Colonic mucosa (tissue), 4 donors: Measurements from ENCODE around the gene KIF1A. TPM values are rescaled to one million over a fixed set of nuclear protein-coding genes. Genes with fewer than 3 reads are reported as not detected.
"Not testable (repeated sequence)": the region's sequence is repeated elsewhere in the genome, so short reads cannot be mapped to it uniquely, and the experiment has no call there.

ENCODE experiments used
- DNase-seq: peaks from one replicate; pipeline ENCODE4 v3.0.0-alpha.2; 2020
- H3K27ac ChIP-seq: fragments of 200-600 bp; one replicate; pipeline ENCODE4 v1.8.0; 2021
- H3K27me3 ChIP-seq: fragments of 200-600 bp; one replicate; pipeline ENCODE4 v1.8.0; 2021
- H3K36me3 ChIP-seq: fragments of 200-600 bp; one replicate; pipeline ENCODE4 v1.8.0; 2021
- H3K4me1 ChIP-seq: fragments of 200-600 bp; one replicate; pipeline ENCODE4 v1.8.0; 2021; ENCODE audit warnings: mild to moderate bottlenecking
- H3K4me3 ChIP-seq: fragments of 200-600 bp; one replicate; pipeline ENCODE4 v1.8.0; 2021
- H3K9ac ChIP-seq, 2 donors: one replicate each; pipeline ENCODE4 v1.7.0; 2013; ENCODE audit warnings: control low read depth in 2 of 2, low read depth in 2 of 2, low read length in 2 of 2
- H3K9me3 ChIP-seq: fragments of 200-600 bp; one replicate; pipeline ENCODE4 v1.8.0; 2021
- intact Hi-C: fragments of 100-400 bp; cut with DNase I; formaldehyde crosslinking; loops from one replicate; pipeline ENCODE4 v1.14.1; 2022
- total RNA-seq, 2 donors: library from RNA; stranded (reverse); fragmentation: NEBNext Ultra II Directional in 1 of 2; extraction: Animal tissue kit (Norgen Biotek cat#: 25700) in 1 of 2; gene quantifications; one replicate each; pipeline ENCODE4 v1.2.1, GENCODE V29; 2021
- TF ChIP-seq, protein P1 (sequence below): fragments of 200-600 bp; IDR thresholded peaks from one replicate; pipeline ENCODE4 v1.8.0; 2022; ENCODE audit warnings: antibody characterized with exemption, mild to moderate bottlenecking
- donor health status: healthy.
- donor health status: DM: no; HTN: no; CAD: no.
- donor health status: DM: no; HTN: no; CAD: no.

The KIF1A gene
- total RNA-seq, 2 donors from 2014 or later = 1.9 to 4.3 TPM

- Histone ChIP-seq H3K27me3 (no peaks in the 10 kb centered on the region), H3K4me1 (no peaks in the 10 kb centered on the region), H3K9ac (no peak overlapping the region), H3K36me3 (no peaks in the 10 kb centered on the region), H3K4me3 (no peak overlapping the region), H3K9me3 (no peaks in the 10 kb centered on the region), H3K27ac (no peak overlapping the region)
- TF ChIP-seq, protein P1, sequence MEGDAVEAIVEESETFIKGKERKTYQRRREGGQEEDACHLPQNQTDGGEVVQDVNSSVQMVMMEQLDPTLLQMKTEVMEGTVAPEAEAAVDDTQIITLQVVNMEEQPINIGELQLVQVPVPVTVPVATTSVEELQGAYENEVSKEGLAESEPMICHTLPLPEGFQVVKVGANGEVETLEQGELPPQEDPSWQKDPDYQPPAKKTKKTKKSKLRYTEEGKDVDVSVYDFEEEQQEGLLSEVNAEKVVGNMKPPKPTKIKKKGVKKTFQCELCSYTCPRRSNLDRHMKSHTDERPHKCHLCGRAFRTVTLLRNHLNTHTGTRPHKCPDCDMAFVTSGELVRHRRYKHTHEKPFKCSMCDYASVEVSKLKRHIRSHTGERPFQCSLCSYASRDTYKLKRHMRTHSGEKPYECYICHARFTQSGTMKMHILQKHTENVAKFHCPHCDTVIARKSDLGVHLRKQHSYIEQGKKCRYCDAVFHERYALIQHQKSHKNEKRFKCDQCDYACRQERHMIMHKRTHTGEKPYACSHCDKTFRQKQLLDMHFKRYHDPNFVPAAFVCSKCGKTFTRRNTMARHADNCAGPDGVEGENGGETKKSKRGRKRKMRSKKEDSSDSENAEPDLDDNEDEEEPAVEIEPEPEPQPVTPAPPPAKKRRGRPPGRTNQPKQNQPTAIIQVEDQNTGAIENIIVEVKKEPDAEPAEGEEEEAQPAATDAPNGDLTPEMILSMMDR = no peak
- DNase-seq = no peak
- intact Hi-C loops = no loop called here
Observed at GRCh38 chr2:240782886-240783818, 36.9 kb downstream of the KIF1A start.

DNA sequence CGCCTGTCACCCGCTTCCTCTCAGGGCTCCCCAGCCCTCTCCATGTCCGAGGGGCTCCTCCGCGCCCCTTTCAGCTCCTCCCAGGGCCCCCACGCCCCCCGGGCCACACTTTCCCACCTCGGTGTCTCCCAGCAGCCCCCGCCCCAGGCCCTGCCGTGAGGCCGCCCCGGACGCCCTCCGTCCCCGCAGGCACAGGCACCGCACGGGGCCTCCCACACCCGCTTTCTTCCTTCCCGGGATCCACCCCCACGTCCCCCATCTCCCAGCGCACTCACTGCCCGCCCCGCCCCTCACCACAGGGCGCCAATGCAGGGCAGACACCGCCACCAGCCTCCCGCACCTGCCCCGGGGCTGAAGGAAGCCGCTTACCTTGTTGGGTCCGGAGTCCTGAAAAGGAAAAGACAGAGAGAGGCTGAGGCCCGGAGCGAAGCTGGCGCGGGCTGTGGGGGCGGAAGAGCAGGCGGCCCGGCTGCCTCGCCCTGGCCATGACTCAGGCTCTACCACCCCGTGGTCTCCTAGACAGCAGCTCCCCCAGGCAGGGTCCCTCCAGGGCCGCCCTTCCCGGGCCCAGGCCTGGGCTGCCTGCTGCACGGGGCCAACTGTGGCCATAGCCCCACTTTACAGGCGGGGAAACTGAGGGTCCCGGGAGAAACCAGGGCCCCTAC is 37.7 kb downstream of the KIF1A start:
- Histone ChIP-seq H3K36me3 (no peaks in the 10 kb centered on the region), H3K4me1 (no peaks in the 10 kb centered on the region), H3K4me3 (no peak overlapping the region), H3K9ac (no peak overlapping the region), H3K9me3 (no peaks in the 10 kb centered on the region), H3K27ac (no peak overlapping the region), H3K27me3 (no peaks in the 10 kb centered on the region)
- intact Hi-C loops = no loop called here
- DNase-seq = no peak
- TF ChIP-seq, protein P1 = no peak

DNA sequence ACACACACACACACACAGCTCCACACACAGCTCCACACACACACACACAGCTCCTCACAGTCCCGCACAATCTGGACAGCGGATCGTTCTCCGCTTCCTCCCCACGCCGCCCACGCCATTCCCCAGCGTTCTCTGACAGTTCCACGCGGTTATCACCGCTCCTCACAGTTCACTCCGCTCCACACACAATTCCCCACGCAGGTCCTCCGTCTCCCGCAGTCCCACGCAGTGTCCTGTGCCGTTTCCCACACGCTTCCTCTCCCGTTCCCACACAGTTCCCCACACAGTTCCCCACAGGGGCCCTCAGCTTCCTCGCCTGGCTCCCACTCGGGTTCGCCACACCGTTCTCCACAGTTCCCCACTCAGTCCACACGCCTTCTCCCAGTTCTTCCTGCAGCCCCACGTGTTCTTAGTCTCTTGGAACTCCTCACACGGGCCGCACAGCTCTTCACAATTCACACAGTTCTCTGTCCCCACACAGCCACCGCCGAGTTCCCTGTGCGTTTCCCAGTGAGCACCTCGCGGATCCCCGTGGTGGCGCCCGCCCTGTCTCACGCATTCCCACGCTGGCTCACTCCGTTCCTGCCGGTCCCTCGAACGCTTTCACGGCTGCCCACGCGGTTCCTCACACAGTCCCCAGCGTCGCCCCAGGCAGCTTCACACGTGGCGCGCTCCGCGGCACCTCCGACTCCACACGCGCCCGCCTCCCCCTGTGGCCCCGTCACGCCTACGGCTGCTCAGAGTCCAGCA is 38.4 kb downstream of the KIF1A start:
- intact Hi-C loops = no loop called here
- Histone ChIP-seq H3K27me3 (no peaks in the 10 kb centered on the region), H3K9ac (no peak overlapping the region), H3K27ac (no peak overlapping the region), H3K4me3 (no peak overlapping the region), H3K4me1 (no peaks in the 10 kb centered on the region), H3K9me3 (no peaks in the 10 kb centered on the region), H3K36me3 (no peaks in the 10 kb centered on the region)
- TF ChIP-seq, protein P1 = no peak
- no peak for DNase-seq

- TF ChIP-seq, protein P1 = no peak
- Histone ChIP-seq H3K27me3 (no peaks in the 10 kb centered on the region), H3K27ac (no peak overlapping the region), H3K9me3 (no peaks in the 10 kb centered on the region), H3K4me3 (no peak overlapping the region), H3K9ac (no peak overlapping the region), H3K36me3 (no peaks in the 10 kb centered on the region), H3K4me1 (no peaks in the 10 kb centered on the region)
- no peak for DNase-seq
- intact Hi-C loops = no loop called here
Observed at GRCh38 chr2:240780023-240780700, 39.9 kb downstream of the KIF1A start.

DNA sequence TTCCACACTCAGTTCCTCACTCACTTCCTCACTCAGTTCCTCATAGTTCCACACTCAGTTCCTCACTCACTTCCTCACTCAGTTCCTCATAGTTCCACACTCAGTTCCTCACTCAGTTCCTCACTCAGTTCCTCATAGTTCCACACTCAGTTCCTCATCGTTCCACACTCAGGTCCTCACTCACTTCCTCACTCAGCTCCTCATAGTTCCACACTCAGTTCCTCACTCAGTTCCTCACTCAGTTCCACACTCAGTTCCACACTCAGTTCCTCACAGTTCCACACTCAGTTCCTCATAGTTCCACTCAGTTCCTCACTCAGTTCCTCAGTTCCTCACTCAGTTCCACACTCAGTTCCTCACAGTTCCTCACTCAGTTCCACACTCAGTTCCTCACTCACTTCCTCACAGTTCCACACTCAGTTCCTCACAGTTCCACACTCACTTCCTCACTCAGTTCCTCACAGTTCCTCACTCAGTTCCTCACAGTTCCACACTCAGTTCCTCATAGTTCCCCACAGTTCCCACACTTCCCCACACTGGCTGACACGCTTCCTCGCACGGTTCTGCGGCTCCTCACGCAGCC is 40.7 kb downstream of the KIF1A start:
- intact Hi-C loops, H3K9ac ChIP-seq, H3K4me3 ChIP-seq, H3K27ac ChIP-seq, H3K36me3 ChIP-seq, H3K4me1 ChIP-seq, H3K27me3 ChIP-seq, H3K9me3 ChIP-seq, DNase-seq: not testable (repeated sequence)
